HL-60 (cell line): ENCODE results near the gene FOXF2.

Source experiments
- DNase-seq, 2 experiments: peaks; one replicate each; pipeline ENCODE4 v3.0.0-alpha.2; 2010 to 2020; ENCODE audit warnings: low read depth in 1 of 2, low spot score in 1 of 2
- H3K27ac ChIP-seq: fragments of 250-450 bp; sonication (Bioruptor Pico); replicated peaks from 2 replicates; pipeline ENCODE4 v1.5.1; 2020; ENCODE audit warnings: mild to moderate bottlenecking, moderate library complexity
- H3K27me3 ChIP-seq: fragments of 250-450 bp; sonication (Bioruptor Pico); 2 replicates; pipeline ENCODE4 v1.5.1; 2021; ENCODE audit warnings: mild to moderate bottlenecking, moderate library complexity; ENCODE audit not compliant: insufficient read depth, poor library complexity, severe bottlenecking
- H3K4me3 ChIP-seq: replicated peaks from 2 replicates; pipeline ENCODE4 v1.5.1; 2011; ENCODE audit warnings: mild to moderate bottlenecking, control low read depth, low read length; ENCODE audit not compliant: insufficient read depth
- CTCF ChIP-seq: IDR thresholded peaks from one replicate; pipeline ENCODE4 v1.5.1; 2011; ENCODE audit warnings: low read length, control low read depth, inconsistent platforms; ENCODE audit not compliant: insufficient read depth
- GABPA ChIP-seq: IDR thresholded peaks from 2 replicates; pipeline ENCODE4 v1.6.1; 2012; ENCODE audit warnings: low read depth
- POLR2AphosphoS5 ChIP-seq: IDR thresholded peaks from 2 replicates; pipeline ENCODE4 v1.6.1; 2012; ENCODE audit warnings: low read depth
- REST ChIP-seq: IDR thresholded peaks from 2 replicates; pipeline ENCODE4 v1.6.1; 2012; ENCODE audit warnings: low read depth; ENCODE audit not compliant: insufficient replicate concordance
- SPI1 ChIP-seq: IDR thresholded peaks from 2 replicates; pipeline ENCODE4 v1.6.1; 2012; ENCODE audit warnings: low read depth, mild to moderate bottlenecking, borderline replicate concordance

Gene FOXF2

GRCh38 chr6:1407499-1407990 is 18.2 kb downstream of the FOXF2 start:
- H3K27me3 ChIP-seq: no peaks in the 10 kb centered on the region
- TF ChIP-seq CTCF: no peak
- no peak for TF ChIP-seq REST
- no peak overlapping the region for H3K27ac ChIP-seq
- H3K4me3 ChIP-seq: no peak overlapping the region
- peak in 1 of 2 experiments; percentile 49 for DNase-seq

- H3K27ac ChIP-seq: no peak overlapping the region
- H3K27me3 ChIP-seq: no peaks in the 10 kb centered on the region
- H3K4me3 ChIP-seq: no peak overlapping the region
- DNase-seq: no peak
- TF ChIP-seq REST: no peak
- TF ChIP-seq CTCF: no peak
- no peak for TF ChIP-seq SPI1
- TF ChIP-seq GABPA: no peak
- no peak for TF ChIP-seq POLR2AphosphoS5
Measured at GRCh38 chr6:1409774-1410465, 20.5 kb downstream of the FOXF2 start.

GRCh38 chr6:1412901-1413300 is 23.5 kb downstream of the FOXF2 start:
- H3K27me3 ChIP-seq: no peaks in the 10 kb centered on the region
- TF ChIP-seq GABPA: no peak
- no peak for TF ChIP-seq POLR2AphosphoS5
- no peak for TF ChIP-seq SPI1
- no peak for TF ChIP-seq CTCF
- no peak for TF ChIP-seq REST
- no peak overlapping the region for H3K4me3 ChIP-seq
- no peak for DNase-seq
- H3K27ac ChIP-seq: no peak overlapping the region
